ENCODE results near the gene FOXP4.

Gene FOXP4

GRCh38 chr6:41568585-41569384, 22.6 kb downstream of the FOXP4 start:
- no peaks in the 10 kb centered on the region for H3K9me3 ChIP-seq (ENCODE audit: low read length)
- no peak overlapping the region for H3K4me3 ChIP-seq (ENCODE audit: low read depth, low read length, poor library complexity, severe bottlenecking)
- no peaks in the 10 kb centered on the region for H3K79me2 ChIP-seq (ENCODE audit: insufficient read depth, low read length)
- no peak for TF ChIP-seq EZH2 (IDR thresholded peaks at IDR 0.05; ENCODE audit: borderline replicate concordance, low read length)
- no peak for TF ChIP-seq CTCF (IDR thresholded peaks at IDR 0.05; ENCODE audit: low read length)
- H2AFZ ChIP-seq (ENCODE audit: low read length): no peak overlapping the region
- H3K4me1 ChIP-seq (ENCODE audit: insufficient read depth, low read length, severe bottlenecking): no peaks in the 10 kb centered on the region
- no peaks in the 10 kb centered on the region for H3F3A ChIP-seq (ENCODE audit: insufficient read depth, low read length)
- no peaks in the 10 kb centered on the region for H4K20me1 ChIP-seq (ENCODE audit: insufficient read depth, low read length)
- H3K27ac ChIP-seq (ENCODE audit: low read depth, low read length, poor library complexity, severe bottlenecking): no peak overlapping the region
- no peak overlapping the region for H3K9ac ChIP-seq (ENCODE audit: low read length)
- H3K36me3 ChIP-seq (ENCODE audit: insufficient read depth, low read length): no peaks in the 10 kb centered on the region; the same call in 1 of the 2 replicates
- no peak overlapping the region for H3K4me2 ChIP-seq (ENCODE audit: low read length)
- H3K9me2 ChIP-seq (ENCODE audit: low read depth, low read length): no peaks in the 10 kb centered on the region
- no peaks in the 10 kb centered on the region for H3K27me3 ChIP-seq (ENCODE audit: insufficient read depth, low read length)

- no peak for TF ChIP-seq EZH2 (IDR thresholded peaks at IDR 0.05; ENCODE audit: borderline replicate concordance, low read length)
- TF ChIP-seq CTCF (IDR thresholded peaks at IDR 0.05; ENCODE audit: low read length): no peak
- H3K4me3 ChIP-seq (ENCODE audit: low read depth, low read length, poor library complexity, severe bottlenecking): no peak overlapping the region
- H3K9me3 ChIP-seq (ENCODE audit: low read length): no peaks in the 10 kb centered on the region
- no peaks in the 10 kb centered on the region for H3K4me1 ChIP-seq (ENCODE audit: insufficient read depth, low read length, severe bottlenecking)
- H2AFZ ChIP-seq (ENCODE audit: low read length): no peak overlapping the region
- H4K20me1 ChIP-seq (ENCODE audit: insufficient read depth, low read length): no peaks in the 10 kb centered on the region
- no peaks in the 10 kb centered on the region for H3K79me2 ChIP-seq (ENCODE audit: insufficient read depth, low read length)
- no peaks in the 10 kb centered on the region for H3K27me3 ChIP-seq (ENCODE audit: insufficient read depth, low read length)
- no peak overlapping the region for H3K9ac ChIP-seq (ENCODE audit: low read length)
- H3F3A ChIP-seq (ENCODE audit: insufficient read depth, low read length): no peaks in the 10 kb centered on the region
- no peaks in the 10 kb centered on the region for H3K9me2 ChIP-seq (ENCODE audit: low read depth, low read length)
- H3K4me2 ChIP-seq (ENCODE audit: low read length): no peak overlapping the region
- no peak overlapping the region for H3K27ac ChIP-seq (ENCODE audit: low read depth, low read length, poor library complexity, severe bottlenecking)
- no peaks in the 10 kb centered on the region; the same call in 1 of the 2 replicates for H3K36me3 ChIP-seq (ENCODE audit: insufficient read depth, low read length)
These were observed 24.1 kb downstream of the FOXP4 start for GRCh38 chr6:41570259-41570615.

DNA sequence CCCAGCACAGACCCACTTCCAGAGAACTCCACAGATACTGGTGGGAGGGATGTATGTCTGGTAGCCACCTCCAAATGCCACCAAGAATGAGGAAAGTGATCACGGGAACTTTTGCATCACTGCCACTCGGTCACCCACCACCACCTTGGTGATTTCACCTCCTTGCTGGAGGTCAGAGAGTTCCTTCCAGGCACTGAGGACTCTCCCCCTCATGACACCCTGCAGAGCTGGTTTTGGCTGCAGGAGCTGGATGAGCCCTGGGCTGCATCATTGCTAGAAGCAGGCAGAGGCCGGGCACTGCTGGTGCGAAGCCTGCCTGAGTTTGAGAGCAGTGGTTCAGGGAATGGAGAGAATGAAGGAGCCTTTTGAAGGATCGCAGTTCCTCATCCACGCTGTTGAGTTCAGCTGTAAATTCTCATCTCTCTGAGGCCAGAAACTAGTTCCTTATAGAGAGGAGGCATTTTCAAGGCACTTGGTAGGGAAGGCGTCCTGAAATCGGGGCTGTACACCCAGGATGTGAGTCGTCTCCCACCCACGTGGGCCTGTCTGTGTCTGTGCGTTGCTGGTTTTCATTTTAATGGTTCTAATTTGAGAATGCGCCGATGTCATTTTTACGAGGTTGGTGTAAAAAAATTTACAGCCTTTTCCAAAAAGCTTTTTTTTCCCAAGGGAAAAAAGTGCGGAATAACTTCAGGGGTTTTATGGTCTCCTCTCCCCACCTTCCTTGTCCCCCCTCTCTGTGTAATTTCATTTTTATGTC, 25.0 kb downstream of the FOXP4 start:
- no peak for TF ChIP-seq CTCF (IDR thresholded peaks at IDR 0.05; ENCODE audit: low read length)
- no peak for TF ChIP-seq EZH2 (IDR thresholded peaks at IDR 0.05; ENCODE audit: borderline replicate concordance, low read length)
- no peaks in the 10 kb centered on the region; the same call in 1 of the 2 replicates for H3K36me3 ChIP-seq (ENCODE audit: insufficient read depth, low read length)
- H3K27me3 ChIP-seq (ENCODE audit: insufficient read depth, low read length): no peaks in the 10 kb centered on the region
- no peaks in the 10 kb centered on the region for H3K9me3 ChIP-seq (ENCODE audit: low read length)
- H3K4me2 ChIP-seq (ENCODE audit: low read length): no peak overlapping the region
- H3K4me3 ChIP-seq (ENCODE audit: low read depth, low read length, poor library complexity, severe bottlenecking): no peak overlapping the region
- no peak overlapping the region for H3K27ac ChIP-seq (ENCODE audit: low read depth, low read length, poor library complexity, severe bottlenecking)
- H3F3A ChIP-seq (ENCODE audit: insufficient read depth, low read length): no peaks in the 10 kb centered on the region
- H2AFZ ChIP-seq (ENCODE audit: low read length): no peak overlapping the region
- H3K4me1 ChIP-seq (ENCODE audit: insufficient read depth, low read length, severe bottlenecking): no peaks in the 10 kb centered on the region
- no peaks in the 10 kb centered on the region for H4K20me1 ChIP-seq (ENCODE audit: insufficient read depth, low read length)
- no peak overlapping the region for H3K9ac ChIP-seq (ENCODE audit: low read length)
- H3K79me2 ChIP-seq (ENCODE audit: insufficient read depth, low read length): no peaks in the 10 kb centered on the region
- H3K9me2 ChIP-seq (ENCODE audit: low read depth, low read length): no peaks in the 10 kb centered on the region

Data from OCI-LY1 (cell line).